Thyroid gland (tissue), 4 donors: Measurements from ENCODE around the gene QKI. TPM values are rescaled to one million over a fixed set of nuclear protein-coding genes. Genes with fewer than 3 reads are reported as not detected.

Experiments used
- DNase-seq, 2 donors: peaks; one replicate each; pipeline ENCODE4 v3.0.0-alpha.2; 2019
- H3K27ac ChIP-seq, 3 donors: fragments of 200-600 bp; sonication (generic); 1 replicate in 2 of 3; 2 replicates in 1 of 3; pipeline ENCODE4 v1.5.1; 2016 to 2019; ENCODE audit warnings: mild to moderate bottlenecking in 1 of 3, moderate library complexity in 1 of 3
- H3K27me3 ChIP-seq: fragments of 200-600 bp; sonication (generic); one replicate; pipeline ENCODE4 v1.5.1; 2019
- H3K36me3 ChIP-seq, 2 donors: fragments of 200-600 bp; sonication (generic); one replicate each; pipeline ENCODE4 v1.5.1; 2016 to 2019
- H3K4me1 ChIP-seq, 2 donors: fragments of 200-600 bp; sonication (generic); one replicate each; pipeline ENCODE4 v1.5.1; 2017 to 2019
- H3K4me3 ChIP-seq, 3 donors: fragments of 200-600 bp; sonication (generic); replicated peaks in 1 of 3; 1 replicate in 2 of 3; 2 replicates in 1 of 3; pipeline ENCODE4 v1.5.1; 2016; ENCODE audit warnings: mild to moderate bottlenecking in 1 of 3
- H3K9me3 ChIP-seq: fragments of 200-600 bp; sonication (generic); one replicate; pipeline ENCODE4 v1.5.1; 2017
- CTCF ChIP-seq, 6 experiments: fragments of 200-600 bp in 3 of 6; fragments of 450-650 bp in 3 of 6; sonication (generic) in 3 of 6; IDR thresholded peaks; one replicate each; pipeline ENCODE4 v1.5.1; 2016 to 2019; ENCODE audit warnings: antibody characterized with exemption in 6 of 6, mild to moderate bottlenecking in 2 of 6, inconsistent platforms in 1 of 6, moderate library complexity in 1 of 6
- POLR2A ChIP-seq, 2 donors: fragments of 450-650 bp; IDR thresholded peaks; one replicate each; pipeline ENCODE4 v1.6.1; 2017; ENCODE audit warnings: antibody characterized with exemption in 2 of 2, mild to moderate bottlenecking in 2 of 2, moderate library complexity in 1 of 2
- WGBS, 2 donors: methylation state at CpG; one replicate each; pipeline ENCODE4 v1.1.5; 2017; 5-methylcytosine and 5-hydroxymethylcytosine counted together
- intact Hi-C: fragments of 100-400 bp; cut with DNase I; formaldehyde crosslinking; loops from one replicate; pipeline ENCODE4 v1.15.1; 2023
- total RNA-seq, 4 donors: library from RNA; depleted of rRNA; stranded (reverse); fragments of >200 nt; gene quantifications; one replicate each; pipeline ENCODE4 v1.2.3, GENCODE V29; 2016

QKI gene
- total RNA-seq, 4 donors from 2014 or later: 90.3 to 134 (median 101) TPM

GRCh38 chr6:163412801-163413344, 1.6 kb upstream of the QKI start:
- no peaks in the 10 kb centered on the region for H3K36me3 ChIP-seq
- no peak for DNase-seq
- 13 to 19% methylated on average over 14 of the region's 14 CpGs for WGBS, 2 donors
- no peak for TF ChIP-seq CTCF (IDR thresholded peaks at IDR 0.05)
- TF ChIP-seq POLR2A (IDR thresholded peaks at IDR 0.05): no peak
- peaks cover 5 to 16% of the 10 kb centered on the region in 2 donors for H3K4me1 ChIP-seq
- peak overlapping the region; percentile 98 to 99 (median 99) for H3K27ac ChIP-seq
- intact Hi-C loops: no loop called here
- no peaks in the 10 kb centered on the region for H3K27me3 ChIP-seq
- peak overlapping the region; percentile 68 to 98 (median 88) for H3K4me3 ChIP-seq
- H3K9me3 ChIP-seq: no peaks in the 10 kb centered on the region

GRCh38 chr6:163413345-163414116, 987 bp upstream of the QKI start:
- Histone ChIP-seq H3K27me3 (no peaks in the 10 kb centered on the region), H3K4me1 (peaks cover 8 to 22% of the 10 kb centered on the region in 2 donors), H3K4me3 (peak overlapping the region; percentile 68 to 98 (median 88)), H3K27ac (peak overlapping the region; percentile 98 to 99 (median 99)), H3K36me3 (no peaks in the 10 kb centered on the region), H3K9me3 (no peaks in the 10 kb centered on the region)
- intact Hi-C loops: no loop called here
- peak; percentile 83 to 84 for DNase-seq
- WGBS, 2 donors: 1% methylated on average over 37 to 57 of the region's 109 CpGs
- TF ChIP-seq CTCF (IDR thresholded peaks at IDR 0.05) (no peak), POLR2A (IDR thresholded peaks at IDR 0.05) (peak; percentile 3 to 84)

GRCh38 chr6:163414946-163415619, 565 bp downstream of the QKI start:
- TF ChIP-seq POLR2A (IDR thresholded peaks at IDR 0.05): no peak
- TF ChIP-seq CTCF (IDR thresholded peaks at IDR 0.05): no peak
- Histone ChIP-seq H3K4me3 (peak overlapping the region; percentile 42 to 86 (median 81)), H3K9me3 (no peaks in the 10 kb centered on the region), H3K27ac (peak overlapping the region; percentile 91 to 98 (median 98)), H3K4me1 (peaks cover 22 to 35% of the 10 kb centered on the region in 2 donors), H3K36me3 (no peaks in the 10 kb centered on the region), H3K27me3 (no peaks in the 10 kb centered on the region)
- DNase-seq: peak; percentile 23 to 27
- intact Hi-C loops: no loop called here
- WGBS, 2 donors: 3% methylated on average over 8 of the region's 94 CpGs; no CpG with 5 or more reads in 1 of the 2 donors

- WGBS, 2 donors: 1% methylated on average over 40 to 49 of the region's 63 CpGs
- Histone ChIP-seq H3K27ac (peak overlapping the region; percentile 91 to 98 (median 98)), H3K9me3 (no peaks in the 10 kb centered on the region), H3K36me3 (no peaks in the 10 kb centered on the region), H3K4me3 (peak overlapping the region; percentile 42 to 86 (median 81)), H3K4me1 (peaks cover 30 to 43% of the 10 kb centered on the region in 2 donors), H3K27me3 (no peaks in the 10 kb centered on the region)
- DNase-seq: peak; percentile 44 to 53
- intact Hi-C loops: no loop called here
- TF ChIP-seq CTCF (IDR thresholded peaks at IDR 0.05) (no peak), POLR2A (IDR thresholded peaks at IDR 0.05) (no peak)
Measured at GRCh38 chr6:163415620-163416556, 1.4 kb downstream of the QKI start.
